ENCODE results near the gene TRIM38.

Gene TRIM38

GRCh38 chr6:25953733-25954132 lies 8.9 kb upstream of the TRIM38 start:
- TF ChIP-seq FOXP2 (optimal IDR thresholded peaks at IDR 0.05; ENCODE audit: borderline replicate concordance, extremely low read depth, extremely low read length, insufficient read depth), result no peak
- no peak for TF ChIP-seq TAF1 (IDR thresholded peaks at IDR 0.05; ENCODE audit: borderline replicate concordance, insufficient read depth, low read length)
- TF ChIP-seq POLR2AphosphoS5 (IDR thresholded peaks at IDR 0.05; ENCODE audit: low read depth, low read length), result no peak
- TF ChIP-seq SIN3A (IDR thresholded peaks at IDR 0.05; ENCODE audit: borderline replicate concordance, insufficient read depth, low read length), result no peak
- no peak for TF ChIP-seq REST (IDR thresholded peaks at IDR 0.05; ENCODE audit: insufficient read depth in 1 of 2, low read depth in 2 of 2, low read length in 2 of 2)

GRCh38 chr6:25954756-25955155 lies 7.8 kb upstream of the TRIM38 start:
- TF ChIP-seq POLR2AphosphoS5 (IDR thresholded peaks at IDR 0.05; ENCODE audit: low read depth, low read length) (no peak), REST (IDR thresholded peaks at IDR 0.05; ENCODE audit: insufficient read depth in 1 of 2, low read depth in 2 of 2, low read length in 2 of 2) (no peak), SIN3A (IDR thresholded peaks at IDR 0.05; ENCODE audit: borderline replicate concordance, insufficient read depth, low read length) (no peak), TAF1 (IDR thresholded peaks at IDR 0.05; ENCODE audit: borderline replicate concordance, insufficient read depth, low read length) (no peak), FOXP2 (optimal IDR thresholded peaks at IDR 0.05; ENCODE audit: borderline replicate concordance, extremely low read depth, extremely low read length, insufficient read depth) (no peak)

GRCh38 chr6:25956226-25956625 lies 6.4 kb upstream of the TRIM38 start:
- TF ChIP-seq REST (IDR thresholded peaks at IDR 0.05; ENCODE audit: insufficient read depth in 1 of 2, low read depth in 2 of 2, low read length in 2 of 2), result no peak
- no peak for TF ChIP-seq POLR2AphosphoS5 (IDR thresholded peaks at IDR 0.05; ENCODE audit: low read depth, low read length)
- no peak for TF ChIP-seq FOXP2 (optimal IDR thresholded peaks at IDR 0.05; ENCODE audit: borderline replicate concordance, extremely low read depth, extremely low read length, insufficient read depth)
- no peak for TF ChIP-seq SIN3A (IDR thresholded peaks at IDR 0.05; ENCODE audit: borderline replicate concordance, insufficient read depth, low read length)
- no peak for TF ChIP-seq TAF1 (IDR thresholded peaks at IDR 0.05; ENCODE audit: borderline replicate concordance, insufficient read depth, low read length)

GRCh38 chr6:25958700-25959162 lies 3.9 kb upstream of the TRIM38 start:
- no peak for TF ChIP-seq REST (IDR thresholded peaks at IDR 0.05; ENCODE audit: insufficient read depth in 1 of 2, low read depth in 2 of 2, low read length in 2 of 2)
- no peak for TF ChIP-seq POLR2AphosphoS5 (IDR thresholded peaks at IDR 0.05; ENCODE audit: low read depth, low read length)
- TF ChIP-seq TAF1 (IDR thresholded peaks at IDR 0.05; ENCODE audit: borderline replicate concordance, insufficient read depth, low read length), result no peak
- TF ChIP-seq SIN3A (IDR thresholded peaks at IDR 0.05; ENCODE audit: borderline replicate concordance, insufficient read depth, low read length), result no peak
- no peak for TF ChIP-seq FOXP2 (optimal IDR thresholded peaks at IDR 0.05; ENCODE audit: borderline replicate concordance, extremely low read depth, extremely low read length, insufficient read depth)

Data from PFSK-1 (cell line).